Fibroblast of skin of left biceps (primary cell): Measurements from ENCODE around the gene DNPH1.

Experiments used
- DNase-seq, 2 experiments: peaks; one replicate each; pipeline ENCODE4 v3.0.0-alpha.2; 2013; ENCODE audit warnings: low read depth in 2 of 2

The DNPH1 gene

GRCh38 chr6:43181621-43181941 lies 47.7 kb downstream of the DNPH1 start:
- DNase-seq = no peak

- no peak for DNase-seq
These were observed 48.3 kb downstream of the DNPH1 start for GRCh38 chr6:43180985-43181384.

GRCh38 chr6:43180058-43180457 lies 49.2 kb downstream of the DNPH1 start:
- no peak for DNase-seq

GRCh38 chr6:43178951-43179830 lies 50.1 kb downstream of the DNPH1 start:
- DNase-seq = no peak

GRCh38 chr6:43178150-43178549 lies 51.1 kb downstream of the DNPH1 start:
- DNase-seq = no peak

GRCh38 chr6:43176423-43176786 lies 52.9 kb downstream of the DNPH1 start:
- no peak for DNase-seq

- DNase-seq = no peak
These were observed 53.4 kb downstream of the DNPH1 start for GRCh38 chr6:43175676-43176422.
